Activated T-cell treated with anti-CD3 and anti-CD28 coated beads for 4 hours (primary cell): ENCODE results near the gene METTL27.
"Not testable (repeated sequence)": the region's sequence is repeated elsewhere in the genome, so short reads cannot be mapped to it uniquely, and the experiment has no call there.

Experiments
- DNase-seq: peaks from one replicate; pipeline ENCODE4 v3.0.0-alpha.2; 2020

Gene METTL27

GRCh38 chr7:73838642-73839041 lies 3.7 kb downstream of the METTL27 start:
- DNase-seq: no peak

GRCh38 chr7:73837167-73837566 lies 5.1 kb downstream of the METTL27 start:
- not testable (repeated sequence) for DNase-seq

GRCh38 chr7:73834626-73835191 lies 7.6 kb downstream of the METTL27 start:
- no peak for DNase-seq

- no peak for DNase-seq
Observed at GRCh38 chr7:73833251-73833919, 8.9 kb downstream of the METTL27 start.

DNA sequence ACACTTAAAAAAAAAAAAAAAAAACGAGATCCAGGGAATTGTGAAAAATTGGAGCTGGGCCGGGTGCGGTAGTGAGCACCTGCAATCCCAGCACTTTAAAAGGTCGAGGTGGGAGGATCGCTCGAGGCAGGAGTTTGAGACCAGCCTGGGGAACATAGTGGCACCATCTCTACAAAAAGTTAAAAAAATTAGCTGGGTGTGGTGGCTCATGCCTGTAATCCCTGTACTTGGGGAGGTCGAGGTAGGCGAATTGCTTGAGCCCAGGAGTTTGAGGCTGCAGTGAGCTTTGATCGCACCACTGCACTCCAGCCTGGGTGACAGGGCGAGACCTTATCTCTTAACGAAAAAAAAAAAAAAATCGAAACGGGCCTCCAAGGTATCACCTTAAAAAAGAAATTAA lies 9.5 kb downstream of the METTL27 start:
- DNase-seq: no peak

DNA sequence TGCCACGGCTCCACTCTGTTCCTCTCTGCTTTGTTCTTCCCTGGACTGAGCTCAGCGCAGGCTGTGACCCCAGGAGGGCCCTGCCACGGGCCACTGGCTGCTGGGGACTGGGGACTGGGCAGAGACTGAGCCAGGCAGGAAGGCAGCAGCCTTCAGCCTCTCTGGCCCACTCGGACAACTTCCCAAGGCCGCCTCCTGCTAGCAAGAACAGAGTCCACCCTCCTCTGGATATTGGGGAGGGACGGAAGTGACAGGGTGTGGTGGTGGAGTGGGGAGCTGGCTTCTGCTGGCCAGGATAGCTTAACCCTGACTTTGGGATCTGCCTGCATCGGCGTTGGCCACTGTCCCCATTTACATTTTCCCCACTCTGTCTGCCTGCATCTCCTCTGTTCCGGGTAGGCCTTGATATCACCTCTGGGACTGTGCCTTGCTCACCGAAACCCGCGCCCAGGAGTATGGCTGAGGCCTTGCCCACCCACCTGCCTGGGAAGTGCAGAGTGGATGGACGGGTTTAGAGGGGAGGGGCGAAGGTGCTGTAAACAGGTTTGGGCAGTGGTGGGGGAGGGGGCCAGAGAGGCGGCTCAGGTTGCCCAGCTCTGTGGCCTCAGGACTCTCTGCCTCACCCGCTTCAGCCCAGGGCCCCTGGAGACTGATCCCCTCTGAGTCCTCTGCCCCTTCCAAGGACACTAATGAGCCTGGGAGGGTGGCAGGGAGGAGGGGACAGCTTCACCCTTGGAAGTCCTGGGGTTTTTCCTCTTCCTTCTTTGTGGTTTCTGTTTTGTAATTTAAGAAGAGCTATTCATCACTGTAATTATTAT lies 10.3 kb downstream of the METTL27 start:
- DNase-seq: no peak

GRCh38 chr7:73831584-73831833 lies 10.8 kb downstream of the METTL27 start:
- no peak for DNase-seq

DNA sequence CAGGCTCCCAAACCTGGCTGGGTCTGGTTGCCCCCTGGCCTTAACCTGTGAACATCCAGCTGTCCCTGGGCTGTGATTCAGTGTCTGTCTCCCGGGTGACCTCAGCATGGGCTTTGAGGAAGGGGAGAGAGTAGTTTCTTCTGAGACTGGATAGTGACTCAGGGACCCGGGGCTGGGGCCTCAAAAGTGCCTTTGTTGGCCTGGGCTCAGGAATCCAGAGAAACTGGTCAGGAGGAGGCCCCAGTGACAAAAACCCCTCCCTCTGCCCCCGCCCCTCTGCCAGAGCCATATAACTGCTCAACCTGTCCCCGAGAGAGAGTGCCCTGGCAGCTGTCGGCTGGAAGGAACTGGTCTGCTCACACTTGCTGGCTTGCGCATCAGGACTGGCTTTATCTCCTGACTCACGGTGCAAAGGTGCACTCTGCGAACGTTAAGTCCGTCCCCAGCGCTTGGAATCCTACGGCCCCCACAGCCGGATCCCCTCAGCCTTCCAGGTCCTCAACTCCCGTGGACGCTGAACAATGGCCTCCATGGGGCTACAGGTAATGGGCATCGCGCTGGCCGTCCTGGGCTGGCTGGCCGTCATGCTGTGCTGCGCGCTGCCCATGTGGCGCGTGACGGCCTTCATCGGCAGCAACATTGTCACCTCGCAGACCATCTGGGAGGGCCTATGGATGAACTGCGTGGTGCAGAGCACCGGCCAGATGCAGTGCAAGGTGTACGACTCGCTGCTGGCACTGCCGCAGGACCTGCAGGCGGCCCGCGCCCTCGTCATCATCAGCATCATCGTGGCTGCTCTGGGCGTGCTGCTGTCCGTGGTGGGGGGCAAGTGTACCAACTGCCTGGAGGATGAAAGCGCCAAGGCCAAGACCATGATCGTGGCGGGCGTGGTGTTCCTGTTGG lies 11.4 kb downstream of the METTL27 start, which contains the start of gene CLDN4:
Gene CLDN4 (plus strand): TSS at position 316 of the 903 bp plus-strand sequence. CDS start 206 bp downstream, at position 522.
- no peak for DNase-seq

GRCh38 chr7:73829921-73830680 lies 12.2 kb downstream of the METTL27 start:
- DNase-seq: no peak

- no peak for DNase-seq
Observed at GRCh38 chr7:73829505-73829904, 12.8 kb downstream of the METTL27 start.

DNA sequence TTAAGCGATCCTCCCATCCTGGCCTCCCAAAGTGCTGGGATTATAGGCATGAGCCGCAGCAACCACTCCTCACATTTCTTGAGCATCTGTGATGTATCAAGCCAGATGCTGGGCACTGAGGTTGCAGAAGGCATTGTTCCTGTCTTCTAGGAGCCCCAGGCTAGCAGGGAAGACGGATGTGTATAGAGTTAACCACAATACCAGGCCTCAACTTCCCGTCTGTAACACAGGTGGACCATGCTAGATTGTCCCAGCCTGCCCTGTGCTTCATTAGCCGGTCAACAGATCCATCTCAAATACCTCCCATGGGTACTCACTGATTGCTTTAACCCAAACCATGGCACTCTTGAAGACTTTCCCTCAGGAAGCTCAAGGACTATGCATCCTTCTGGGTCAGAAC lies 13.3 kb downstream of the METTL27 start:
- DNase-seq: no peak

GRCh38 chr7:73828107-73828803 lies 14.1 kb downstream of the METTL27 start:
- DNase-seq: no peak

DNA sequence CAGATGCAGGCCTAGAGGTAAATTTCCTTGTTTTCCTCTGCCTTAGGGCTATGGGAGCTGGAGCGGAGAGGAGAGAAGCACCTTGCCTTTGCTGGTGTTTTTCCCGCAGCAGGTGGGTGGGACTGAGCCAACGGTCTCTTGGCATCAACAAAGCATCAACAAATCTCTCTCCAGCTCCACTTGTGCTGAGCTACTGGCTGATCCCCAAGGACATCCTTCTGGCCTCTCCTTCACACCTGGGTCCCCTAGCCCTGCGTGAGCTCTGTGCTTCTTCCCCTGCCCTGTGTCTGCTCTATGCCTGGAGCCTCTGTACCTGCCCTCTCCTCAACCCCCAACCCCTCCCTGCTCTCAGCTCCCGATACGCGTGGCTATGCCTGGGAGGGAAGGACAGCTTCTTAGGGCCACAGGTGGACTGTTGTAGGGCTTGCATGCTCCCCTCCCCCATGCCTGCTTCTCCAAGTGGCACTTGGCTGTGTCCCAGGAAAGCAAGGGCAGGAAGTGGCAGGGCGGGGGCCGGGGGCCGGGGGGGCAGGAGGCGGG lies 14.7 kb downstream of the METTL27 start:
- no peak for DNase-seq

- no peak for DNase-seq
Observed at GRCh38 chr7:73824986-73825385, 17.3 kb downstream of the METTL27 start.

DNA sequence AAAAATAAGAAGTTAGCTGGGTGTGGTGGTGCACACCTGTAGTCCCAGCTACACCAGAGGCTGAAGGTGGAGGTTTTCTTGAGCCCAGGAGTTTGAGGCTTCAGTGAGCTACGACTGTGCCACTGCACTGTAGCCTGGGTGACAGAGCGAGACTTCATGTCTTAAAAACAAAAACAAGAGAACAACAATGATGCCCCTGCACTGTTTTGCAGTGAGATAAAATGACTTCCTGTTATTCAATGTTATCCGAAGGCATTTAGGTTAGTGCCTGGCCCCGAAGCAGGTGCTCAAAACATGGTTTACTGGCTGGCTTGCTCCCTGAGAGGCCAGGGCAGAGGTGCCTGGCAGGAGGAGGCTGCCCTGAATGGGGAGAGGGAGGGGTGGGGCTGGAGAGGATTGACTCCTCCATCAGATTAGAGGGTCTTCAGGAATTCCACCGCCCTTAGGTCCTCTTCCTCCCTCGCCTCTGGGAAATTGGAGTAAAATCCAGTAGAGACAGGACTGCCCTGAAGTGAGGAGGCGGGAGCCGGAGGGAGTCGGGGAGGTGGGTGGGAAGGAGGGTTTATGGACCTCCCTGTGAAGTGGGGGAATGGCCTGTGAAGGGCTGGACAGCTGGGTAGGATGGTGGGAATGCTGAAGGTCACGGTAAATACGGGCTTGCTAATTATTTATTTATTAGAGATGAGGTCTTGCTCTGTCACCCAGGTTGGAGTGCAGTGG lies 18.3 kb downstream of the METTL27 start:
- DNase-seq: no peak

- DNase-seq: no peak
Observed at GRCh38 chr7:73823257-73823656, 19.1 kb downstream of the METTL27 start.

GRCh38 chr7:73822319-73823173 lies 19.8 kb downstream of the METTL27 start:
- no peak for DNase-seq

GRCh38 chr7:73821597-73822285 lies 20.6 kb downstream of the METTL27 start:
- not testable (repeated sequence) for DNase-seq

- DNase-seq: no peak
Observed at GRCh38 chr7:73820013-73820412, 22.3 kb downstream of the METTL27 start.
